NCI-H1436 (cell line): Measurements from ENCODE around the gene ARMH3.
A peak's percentile ranks its signal among the peaks of the same experiment; 100 is the strongest.

Source experiments
- DNase-seq: peaks from one replicate; lab custom pipeline; 2025; lab: John Stamatoyannopoulos, UW

Gene ARMH3

GRCh38 chr10:101857802-101858476 is 198.0 kb downstream of the ARMH3 start:
- DNase-seq: no peak

GRCh38 chr10:101856626-101857025 is 199.3 kb downstream of the ARMH3 start:
- DNase-seq: no peak

- no peak for DNase-seq
Measured at GRCh38 chr10:101851411-101852116, 204.4 kb downstream of the ARMH3 start.

GRCh38 chr10:101850749-101851148 is 205.2 kb downstream of the ARMH3 start:
- no peak for DNase-seq

- no peak for DNase-seq
Measured at GRCh38 chr10:101848894-101849351, 207.1 kb downstream of the ARMH3 start.

GRCh38 chr10:101848408-101848807 is 207.6 kb downstream of the ARMH3 start:
- no peak for DNase-seq

GRCh38 chr10:101845893-101846292 is 210.1 kb downstream of the ARMH3 start:
- no peak for DNase-seq

- peak; percentile 68 for DNase-seq
Measured at GRCh38 chr10:101843032-101844021, 212.6 kb downstream of the ARMH3 start, which contains the start of gene KCNIP2. Gene KCNIP2, minus strand, starts transcription at chr10:101843800. Its CDS starts 232 bp downstream, at chr10:101843568.

GRCh38 chr10:101841826-101842225 is 214.1 kb downstream of the ARMH3 start:
- DNase-seq: no peak

GRCh38 chr10:101840741-101841453 is 215.1 kb downstream of the ARMH3 start:
- peak; percentile 62 for DNase-seq

GRCh38 chr10:101840102-101840684 is 215.8 kb downstream of the ARMH3 start:
- peak; percentile 4 for DNase-seq

GRCh38 chr10:101839416-101840063 is 216.4 kb downstream of the ARMH3 start:
- no peak for DNase-seq

GRCh38 chr10:101839002-101839401 is 217.0 kb downstream of the ARMH3 start:
- DNase-seq: no peak

- no peak for DNase-seq
Measured at GRCh38 chr10:101838416-101838970, 217.5 kb downstream of the ARMH3 start.

GRCh38 chr10:101837748-101838147 is 218.2 kb downstream of the ARMH3 start:
- no peak for DNase-seq

GRCh38 chr10:101835362-101835761 is 220.6 kb downstream of the ARMH3 start:
- DNase-seq: no peak

- no peak for DNase-seq
Measured at GRCh38 chr10:101834341-101834740, 221.6 kb downstream of the ARMH3 start.

GRCh38 chr10:101833466-101833865 is 222.5 kb downstream of the ARMH3 start:
- DNase-seq: no peak

GRCh38 chr10:101832325-101832771 is 223.6 kb downstream of the ARMH3 start:
- no peak for DNase-seq

GRCh38 chr10:101831169-101831811 is 224.7 kb downstream of the ARMH3 start:
- no peak for DNase-seq
